Lung (tissue), 12 donors: ENCODE data around the gene ACER3. TPM values are rescaled to one million over a fixed set of nuclear protein-coding genes. Genes with fewer than 3 reads are reported as not detected.

Experiments used
- ATAC-seq: fragments of 200-7000 bp; cut with Tn5 transposase; one replicate; pipeline ENCODE4 v1.9.1; 2020; ENCODE audit warnings: moderate number of reproducible peaks; ENCODE audit not compliant: insufficient read depth, low FRiP score
- DNase-seq, 3 donors: peaks; one replicate each; pipeline ENCODE4 v3.0.0-alpha.2; 2013 to 2017
- H3K27ac ChIP-seq, 2 donors: one replicate each; pipeline ENCODE4 v1.5.1; 2013; ENCODE audit warnings: mild to moderate bottlenecking in 2 of 2, moderate library complexity in 2 of 2, control low read depth in 1 of 2, inconsistent platforms in 1 of 2, low read depth in 1 of 2, low read length in 1 of 2
- H3K27me3 ChIP-seq, 3 donors: one replicate each; pipeline ENCODE4 v1.5.1; 2013; ENCODE audit warnings: low read length in 2 of 3; ENCODE audit not compliant: control insufficient read depth in 3 of 3, insufficient read depth in 3 of 3
- H3K36me3 ChIP-seq, 4 donors: one replicate each; pipeline ENCODE4 v1.5.1; 2013; ENCODE audit warnings: low read length in 4 of 4, mild to moderate bottlenecking in 1 of 4, moderate library complexity in 1 of 4; ENCODE audit not compliant: control insufficient read depth in 4 of 4, insufficient read depth in 4 of 4
- H3K4me1 ChIP-seq, 5 donors: one replicate each; pipeline ENCODE4 v1.5.1; 2013; ENCODE audit warnings: low read length in 5 of 5, mild to moderate bottlenecking in 2 of 5, moderate library complexity in 1 of 5; ENCODE audit not compliant: control insufficient read depth in 5 of 5, insufficient read depth in 5 of 5
- H3K4me3 ChIP-seq: one replicate; pipeline ENCODE4 v1.5.1; 2013; ENCODE audit warnings: mild to moderate bottlenecking, control low read depth, moderate library complexity
- H3K9ac ChIP-seq, 2 donors: one replicate each; pipeline ENCODE4 v1.5.1; 2013; ENCODE audit warnings: low read length in 2 of 2, control low read depth in 1 of 2; ENCODE audit not compliant: insufficient read depth in 1 of 2
- H3K9me3 ChIP-seq, 4 donors: one replicate each; pipeline ENCODE4 v1.5.1; 2013; ENCODE audit warnings: low read length in 3 of 4, mild to moderate bottlenecking in 1 of 4, moderate library complexity in 1 of 4; ENCODE audit not compliant: control insufficient read depth in 4 of 4, insufficient read depth in 3 of 4
- CTCF ChIP-seq: IDR thresholded peaks from 2 replicates; pipeline ENCODE4 v1.5.1; 2012; ENCODE audit warnings: mild to moderate bottlenecking; ENCODE audit errors: control extremely low read depth, extremely low read depth
- WGBS, 2 donors: extraction: QIAGEN DNeasy Blood & Tissue Kit; methylation state at CpG; one replicate each; pipeline ENCODE4 v1.1.7; 2013; 5-methylcytosine and 5-hydroxymethylcytosine counted together
- polyA plus RNA-seq, 2 donors: library from polyadenylated mRNA; stranded (reverse); fragments of 200-250 nt; gene quantifications; one replicate each; pipeline ENCODE4 v1.2.1, GENCODE V29; 2013
- total RNA-seq, 2 donors: library from RNA; depleted of rRNA in 1 of 2; stranded (reverse); fragments of >200 nt in 1 of 2; gene quantifications; one replicate each; pipeline ENCODE4 v1.2.1, GENCODE V29; 2014 to 2021
- donor health status: control.
- donor health status: control.
- donor health status: Bipolar disorder and iron deficiency.
- donor health status: healthy.
- donor health status: DM: yes; HTN: yes; CAD: no.

Gene ACER3
- total and polyA plus RNA-seq, 4 donors, result 7.9 to 37.0 (median 12.7) TPM

DNA sequence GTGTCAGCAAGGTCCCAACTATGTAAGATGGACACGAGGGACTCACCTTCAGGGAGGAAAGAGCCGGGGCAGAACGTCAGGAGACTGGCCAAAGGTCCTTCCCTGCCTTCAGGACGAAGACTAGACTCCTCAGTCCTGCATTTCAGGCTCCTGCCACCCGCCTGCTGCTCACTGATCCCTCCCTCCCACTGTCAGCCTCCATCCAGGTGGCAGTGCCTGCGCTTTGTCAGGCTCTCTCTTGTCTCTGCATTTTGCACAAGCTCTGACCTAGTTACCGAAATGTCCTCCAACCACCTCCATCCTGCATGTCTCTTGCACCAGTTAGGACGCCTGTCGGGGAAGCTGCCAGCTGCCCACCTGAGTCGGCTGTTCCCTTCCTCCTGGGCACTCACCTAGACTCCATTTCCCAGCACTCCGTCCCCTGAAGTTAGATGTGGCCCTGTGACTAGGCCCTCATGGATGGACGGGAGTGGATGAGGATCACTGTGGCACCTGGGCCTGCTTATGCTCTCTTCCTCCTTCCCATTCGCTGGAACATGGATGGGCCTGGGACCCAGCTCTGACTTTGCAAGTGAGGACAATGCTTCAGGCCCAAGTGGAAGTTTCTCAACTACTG lies 181.5 kb downstream of the ACER3 start:
- Histone ChIP-seq H3K9ac (no peak overlapping the region), H3K36me3 (no peaks in the 10 kb centered on the region), H3K27ac (no peak overlapping the region), H3K4me3 (no peak overlapping the region), H3K9me3 (peaks cover 0 to 2% (median 0%) of the 10 kb centered on the region in 4 donors), H3K4me1 (peaks cover 0 to 10% (median 0%) of the 10 kb centered on the region in 5 donors), H3K27me3 (peaks cover 0 to 19% (median 17%) of the 10 kb centered on the region in 3 donors)
- DNase-seq (peak in 1 of 3 donors; percentile 3), ATAC-seq (no peak)
- TF ChIP-seq CTCF, result no peak
- WGBS, 2 donors, result 88 to 96% methylated on average over 13 of the region's 13 CpGs

- H3K9me3 ChIP-seq, result peaks cover 0 to 2% (median 0%) of the 10 kb centered on the region in 4 donors
- no peak for TF ChIP-seq CTCF
- DNase-seq (peak in 1 of 3 donors; percentile 4), ATAC-seq (no peak)
- H3K9ac ChIP-seq, result no peak overlapping the region
- H3K4me3 ChIP-seq, result no peak overlapping the region
- H3K36me3 ChIP-seq, result no peaks in the 10 kb centered on the region
- peaks cover 0 to 10% (median 0%) of the 10 kb centered on the region in 5 donors for H3K4me1 ChIP-seq
- 72 to 83% methylated on average over 2 of the region's 2 CpGs for WGBS, 2 donors
- no peak overlapping the region for H3K27ac ChIP-seq
- H3K27me3 ChIP-seq, result peaks cover 0 to 13% (median 12%) of the 10 kb centered on the region in 3 donors
Measured at GRCh38 chr11:77044356-77044755, 183.6 kb downstream of the ACER3 start.

DNA sequence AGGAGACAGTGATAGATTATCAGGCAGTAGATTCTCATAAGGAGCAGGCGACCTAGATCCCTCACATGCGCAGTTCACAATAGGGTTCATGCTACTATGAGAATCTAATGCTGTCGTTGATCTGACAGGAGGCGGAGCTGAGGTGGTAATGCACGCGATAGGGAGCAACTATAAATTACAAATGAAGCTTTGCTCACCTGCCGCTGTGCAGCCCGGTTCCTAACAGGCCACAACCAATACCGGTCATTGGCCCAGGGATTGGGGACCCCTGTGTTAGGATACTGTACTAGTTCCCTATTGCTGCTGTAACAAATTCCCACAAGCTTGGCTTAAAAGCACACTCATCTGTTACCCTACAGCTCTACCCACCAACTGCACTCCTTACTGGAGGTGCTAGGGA lies 184.2 kb downstream of the ACER3 start:
- no peak for ATAC-seq
- no peaks in the 10 kb centered on the region for H3K36me3 ChIP-seq
- 95 to 96% methylated on average over 9 of the region's 9 CpGs for WGBS, 2 donors

More for the DNA sequence above, 184.2 kb downstream of the ACER3 start:
- no peak for TF ChIP-seq CTCF
- H3K27me3 ChIP-seq, result peaks cover 0 to 11% (median 11%) of the 10 kb centered on the region in 3 donors
- no peak overlapping the region for H3K9ac ChIP-seq
- H3K4me1 ChIP-seq, result peaks cover 0 to 5% (median 0%) of the 10 kb centered on the region in 5 donors
- peaks cover 0 to 2% (median 0%) of the 10 kb centered on the region in 4 donors for H3K9me3 ChIP-seq
- no peak for DNase-seq
- no peak overlapping the region for H3K27ac ChIP-seq
- H3K4me3 ChIP-seq, result no peak overlapping the region
